Activated naive CD8-positive, alpha-beta T cell treated with anti-CD3 and anti-CD28 coated beads for 36 hours (primary cell): ENCODE data around the gene MAVS. TPM values are rescaled to one million over a fixed set of nuclear protein-coding genes. Genes with fewer than 3 reads are reported as not detected.
A peak's percentile ranks its signal among the peaks of the same experiment; 100 is the strongest.
"Not testable (repeated sequence)": the region's sequence is repeated elsewhere in the genome, so short reads cannot be mapped to it uniquely, and the experiment has no call there.

Experiments
- DNase-seq: peaks from one replicate; pipeline ENCODE4 v3.0.0; 2021
- H3K27ac Mint-ChIP-seq: one replicate; pipeline ENCODE4 v1.8.0; 2022; ENCODE audit warnings: mild to moderate bottlenecking, moderate library complexity, mixed read lengths
- H3K27me3 Mint-ChIP-seq: one replicate; pipeline ENCODE4 v1.8.0; 2022; ENCODE audit warnings: mild to moderate bottlenecking, mixed read lengths
- H3K36me3 Mint-ChIP-seq: one replicate; pipeline ENCODE4 v1.8.0; 2021; ENCODE audit warnings: mild to moderate bottlenecking, mixed read lengths
- H3K4me1 Mint-ChIP-seq: one replicate; pipeline ENCODE4 v1.8.0; 2021; ENCODE audit warnings: mixed read lengths
- H3K4me3 Mint-ChIP-seq: one replicate; pipeline ENCODE4 v1.8.0; 2022; ENCODE audit warnings: mild to moderate bottlenecking, moderate library complexity, mixed read lengths
- H3K9me3 Mint-ChIP-seq: one replicate; pipeline ENCODE4 v1.8.0; 2022; ENCODE audit warnings: mixed read lengths
- total RNA-seq, 2 experiments: library from RNA; stranded (reverse); gene quantifications; one replicate each; pipeline ENCODE4 v1.2.3, GENCODE V29; 2021

The MAVS gene
- total RNA-seq, 2 experiments from 2014 or later: 21.2 to 21.6 TPM

GRCh38 chr20:3876000-3876399, 29.4 kb downstream of the MAVS start:
- Mint-ChIP-seq H3K27me3 (no peaks in the 10 kb centered on the region), H3K4me3 (no peak overlapping the region), H3K9me3 (no peaks in the 10 kb centered on the region), H3K27ac (no peak overlapping the region), H3K36me3 (peaks cover 7% of the 10 kb centered on the region), H3K4me1 (peaks cover 5% of the 10 kb centered on the region)
- no peak for DNase-seq

GRCh38 chr20:3876676-3877075, 30.0 kb downstream of the MAVS start:
- no peak overlapping the region for H3K27ac Mint-ChIP-seq
- H3K4me3 Mint-ChIP-seq: no peak overlapping the region
- H3K36me3 Mint-ChIP-seq: peaks cover 7% of the 10 kb centered on the region
- DNase-seq: no peak
- peaks cover 5% of the 10 kb centered on the region for H3K4me1 Mint-ChIP-seq
- H3K27me3 Mint-ChIP-seq: no peaks in the 10 kb centered on the region
- H3K9me3 Mint-ChIP-seq: no peaks in the 10 kb centered on the region

DNA sequence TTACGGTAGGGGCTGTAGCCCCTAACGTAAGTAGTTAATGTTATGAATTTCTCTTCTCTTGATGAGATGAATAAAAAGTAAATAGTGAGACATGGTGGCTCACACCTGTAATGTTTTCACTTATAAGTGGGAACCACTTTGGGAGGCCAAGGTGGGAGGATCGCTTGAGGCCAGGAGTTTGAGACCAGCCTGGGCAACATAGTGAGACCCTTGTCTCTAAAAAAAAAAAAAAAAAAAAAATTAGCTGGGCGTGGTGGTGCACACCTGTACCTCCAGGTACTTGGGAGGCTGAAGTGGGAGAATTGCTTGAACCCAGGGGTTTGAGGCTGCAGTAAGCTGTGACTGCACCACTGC, 32.3 kb downstream of the MAVS start:
- not testable (repeated sequence) for H3K4me3 Mint-ChIP-seq, H3K4me1 Mint-ChIP-seq, DNase-seq, H3K9me3 Mint-ChIP-seq, H3K27ac Mint-ChIP-seq, H3K36me3 Mint-ChIP-seq, H3K27me3 Mint-ChIP-seq

- Mint-ChIP-seq H3K4me3 (no peak overlapping the region), H3K27me3 (no peaks in the 10 kb centered on the region), H3K36me3 (peaks cover 23% of the 10 kb centered on the region), H3K9me3 (no peaks in the 10 kb centered on the region), H3K4me1 (peaks cover 11% of the 10 kb centered on the region), H3K27ac (no peak overlapping the region)
- no peak for DNase-seq
Observed at GRCh38 chr20:3885715-3886114, 39.1 kb downstream of the MAVS start.

- H3K36me3 Mint-ChIP-seq: peaks cover 45% of the 10 kb centered on the region
- H3K4me3 Mint-ChIP-seq: peak overlapping the region; percentile 95
- no peaks in the 10 kb centered on the region for H3K27me3 Mint-ChIP-seq
- H3K27ac Mint-ChIP-seq: peak overlapping the region; percentile 92
- no peak for DNase-seq
- H3K4me1 Mint-ChIP-seq: peaks cover 31% of the 10 kb centered on the region
- no peaks in the 10 kb centered on the region for H3K9me3 Mint-ChIP-seq
Observed at GRCh38 chr20:3887876-3888620, 41.4 kb downstream of the MAVS start.

DNA sequence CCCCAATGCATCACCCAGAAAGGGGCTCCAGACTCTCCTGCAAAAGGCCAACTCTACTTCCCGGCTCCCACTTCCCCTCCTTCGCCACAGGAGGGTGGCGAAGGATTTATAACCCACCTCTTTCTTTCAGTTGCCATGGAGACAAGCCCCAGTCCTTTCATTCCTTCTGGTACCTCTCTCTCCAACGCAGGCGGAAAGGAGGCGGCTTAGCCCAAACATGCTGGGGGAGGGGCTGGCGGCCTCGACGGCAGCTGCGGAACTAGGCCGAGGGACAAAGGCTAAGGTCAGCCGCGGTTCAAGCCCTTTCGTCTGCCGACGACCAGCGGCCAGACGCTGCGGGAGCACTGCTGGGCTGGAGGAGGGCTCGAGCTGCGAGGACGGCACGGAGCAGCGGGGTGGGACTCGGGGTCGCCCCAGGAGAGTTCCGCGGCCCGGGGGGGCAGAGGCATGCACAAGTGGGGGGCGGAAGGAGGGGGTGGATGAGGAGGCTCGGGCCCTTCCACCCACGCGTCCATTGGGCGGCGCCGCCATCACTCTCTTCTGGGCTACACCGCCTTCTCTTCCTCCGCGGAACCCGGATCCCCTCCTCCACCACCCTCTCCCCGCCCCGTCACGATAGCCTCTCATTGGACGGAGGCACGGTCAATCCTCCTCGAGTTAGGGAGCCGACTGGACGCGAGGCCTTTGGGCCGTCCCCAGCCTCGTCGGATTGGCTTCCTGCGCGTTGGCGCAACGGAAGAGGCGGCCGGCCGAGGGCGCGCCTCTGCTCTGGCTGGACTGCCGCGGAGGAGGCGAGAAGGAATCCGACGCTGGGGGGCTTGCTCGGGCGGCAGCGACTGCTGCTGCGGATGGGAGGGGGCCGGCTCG, 42.2 kb downstream of the MAVS start, which contains the start of gene PANK2:
Gene PANK2 (plus strand): TSS at position 766 of the 867 bp plus-strand sequence.
- H3K36me3 Mint-ChIP-seq: peaks cover 51% of the 10 kb centered on the region
- peak; percentile 97 for DNase-seq

GRCh38 chr20:3889489-3890397, 43.1 kb downstream of the MAVS start:
- Mint-ChIP-seq H3K4me3 (peak overlapping the region; percentile 99), H3K27me3 (no peaks in the 10 kb centered on the region), H3K4me1 (peaks cover 39% of the 10 kb centered on the region), H3K9me3 (no peaks in the 10 kb centered on the region), H3K27ac (peak overlapping the region; percentile 98), H3K36me3 (peaks cover 51% of the 10 kb centered on the region)
- DNase-seq: peak; percentile 65

More for the DNA sequence above, 42.2 kb downstream of the MAVS start, which contains the start of gene PANK2:
- Mint-ChIP-seq H3K4me1 (peaks cover 36% of the 10 kb centered on the region), H3K27ac (peak within 1 kb of the TSS; percentile 98), H3K9me3 (no peaks in the 10 kb centered on the region), H3K27me3 (no peaks in the 10 kb centered on the region), H3K4me3 (peak within 1 kb of the TSS; percentile 99)

DNA sequence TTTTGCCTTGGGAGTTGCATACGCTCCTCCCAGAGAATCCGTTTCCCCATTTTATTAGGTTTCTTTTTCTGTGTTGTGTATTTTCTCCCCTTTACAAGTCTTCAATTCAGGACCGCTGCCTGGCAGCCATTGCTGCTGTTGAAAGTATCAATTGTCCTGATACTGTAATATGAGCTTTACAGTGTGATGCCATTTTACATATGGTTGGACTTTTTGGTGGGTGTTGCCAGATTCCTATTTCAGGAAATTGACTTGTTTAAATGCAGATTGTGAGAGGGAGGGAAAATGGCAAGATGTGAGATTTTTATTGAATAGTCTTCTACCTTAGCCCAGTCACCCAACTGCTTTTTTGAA, 43.7 kb downstream of the MAVS start:
- no peak for DNase-seq
- peaks cover 42% of the 10 kb centered on the region for H3K4me1 Mint-ChIP-seq
- peaks cover 49% of the 10 kb centered on the region for H3K36me3 Mint-ChIP-seq
- peak overlapping the region; percentile 98 for H3K27ac Mint-ChIP-seq
- H3K9me3 Mint-ChIP-seq: no peaks in the 10 kb centered on the region
- peak overlapping the region; percentile 99 for H3K4me3 Mint-ChIP-seq
- no peaks in the 10 kb centered on the region for H3K27me3 Mint-ChIP-seq

- H3K9me3 Mint-ChIP-seq: no peaks in the 10 kb centered on the region
- peaks cover 53% of the 10 kb centered on the region for H3K36me3 Mint-ChIP-seq
- peak overlapping the region; percentile 98 for H3K27ac Mint-ChIP-seq
- no peaks in the 10 kb centered on the region for H3K27me3 Mint-ChIP-seq
- H3K4me3 Mint-ChIP-seq: peak overlapping the region; percentile 99
- DNase-seq: no peak
- peaks cover 47% of the 10 kb centered on the region for H3K4me1 Mint-ChIP-seq
Observed at GRCh38 chr20:3890999-3891929, 44.6 kb downstream of the MAVS start.

- H3K4me1 Mint-ChIP-seq: peaks cover 61% of the 10 kb centered on the region
- H3K27me3 Mint-ChIP-seq: no peaks in the 10 kb centered on the region
- no peak overlapping the region for H3K27ac Mint-ChIP-seq
- no peak overlapping the region for H3K4me3 Mint-ChIP-seq
- H3K9me3 Mint-ChIP-seq: no peaks in the 10 kb centered on the region
- H3K36me3 Mint-ChIP-seq: peaks cover 57% of the 10 kb centered on the region
- DNase-seq: no peak
Observed at GRCh38 chr20:3894796-3895195, 48.2 kb downstream of the MAVS start.

GRCh38 chr20:3896302-3896701, 49.7 kb downstream of the MAVS start:
- Mint-ChIP-seq H3K36me3 (peaks cover 49% of the 10 kb centered on the region), H3K27ac (no peak overlapping the region), H3K9me3 (no peaks in the 10 kb centered on the region), H3K4me3 (no peak overlapping the region), H3K4me1 (peaks cover 64% of the 10 kb centered on the region), H3K27me3 (no peaks in the 10 kb centered on the region)
- DNase-seq: no peak

- no peak overlapping the region for H3K27ac Mint-ChIP-seq
- H3K27me3 Mint-ChIP-seq: no peaks in the 10 kb centered on the region
- peaks cover 49% of the 10 kb centered on the region for H3K36me3 Mint-ChIP-seq
Observed at GRCh38 chr20:3896853-3897583, 50.4 kb downstream of the MAVS start.

DNA sequence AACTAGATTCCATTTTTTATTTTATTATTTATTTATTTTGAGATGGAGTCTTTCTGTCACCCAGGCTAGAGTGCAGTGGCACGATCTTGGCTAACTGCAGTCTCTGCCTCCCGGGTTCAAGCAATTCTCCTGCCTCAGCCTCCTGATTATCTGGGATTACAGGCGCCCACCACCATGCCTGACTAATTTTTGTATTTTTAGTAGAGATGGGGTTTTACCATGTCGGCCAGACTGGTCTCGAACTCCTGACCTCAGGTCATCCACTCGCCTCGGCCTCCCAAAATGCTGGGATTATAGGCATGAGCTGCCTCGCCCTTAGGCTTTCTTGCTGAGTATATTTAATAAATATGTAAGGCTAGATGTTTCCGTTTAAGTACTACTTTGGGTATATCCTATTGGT, 51.5 kb downstream of the MAVS start:
- not testable (repeated sequence) for H3K27ac Mint-ChIP-seq, H3K4me3 Mint-ChIP-seq, H3K27me3 Mint-ChIP-seq, DNase-seq, H3K9me3 Mint-ChIP-seq
- Mint-ChIP-seq H3K4me1 (peaks cover 63% of the 10 kb centered on the region), H3K36me3 (peaks cover 43% of the 10 kb centered on the region)

More at GRCh38 chr20:3896853-3897583, 50.4 kb downstream of the MAVS start:
- H3K9me3 Mint-ChIP-seq: no peaks in the 10 kb centered on the region
- H3K4me3 Mint-ChIP-seq: no peak overlapping the region
- no peak for DNase-seq
- peaks cover 64% of the 10 kb centered on the region for H3K4me1 Mint-ChIP-seq
